NCI-H2196 (cell line): ENCODE measurements around the gene BICC1.

Experiments used
- DNase-seq: peaks from one replicate; lab custom pipeline; 2025; ENCODE audit not compliant: unreplicated experiment; lab: John Stamatoyannopoulos, UW

BICC1 gene

DNA sequence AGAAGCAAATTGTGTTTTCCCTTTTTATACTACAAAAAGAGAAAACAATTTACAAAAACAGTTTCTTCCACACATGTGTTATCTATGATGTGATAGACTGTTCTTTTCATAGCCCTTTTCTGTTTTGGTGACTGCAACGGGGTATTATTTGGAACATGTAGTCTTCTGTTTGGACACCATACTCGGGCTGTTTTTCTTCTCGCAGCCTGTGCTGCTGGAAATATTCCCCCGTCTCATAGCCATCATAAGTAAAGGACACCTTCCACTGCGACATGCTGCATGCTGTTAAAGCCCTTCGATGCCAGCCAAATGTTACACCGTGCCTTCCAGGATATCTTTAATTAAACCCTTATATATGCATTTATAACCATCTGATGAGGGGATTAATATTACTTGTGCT lies 222.4 kb downstream of the BICC1 start:
- no peak for DNase-seq

GRCh38 chr10:58740620-58741369 lies 228.1 kb downstream of the BICC1 start:
- no peak for DNase-seq

GRCh38 chr10:58741673-58742072 lies 229.0 kb downstream of the BICC1 start:
- no peak for DNase-seq

DNA sequence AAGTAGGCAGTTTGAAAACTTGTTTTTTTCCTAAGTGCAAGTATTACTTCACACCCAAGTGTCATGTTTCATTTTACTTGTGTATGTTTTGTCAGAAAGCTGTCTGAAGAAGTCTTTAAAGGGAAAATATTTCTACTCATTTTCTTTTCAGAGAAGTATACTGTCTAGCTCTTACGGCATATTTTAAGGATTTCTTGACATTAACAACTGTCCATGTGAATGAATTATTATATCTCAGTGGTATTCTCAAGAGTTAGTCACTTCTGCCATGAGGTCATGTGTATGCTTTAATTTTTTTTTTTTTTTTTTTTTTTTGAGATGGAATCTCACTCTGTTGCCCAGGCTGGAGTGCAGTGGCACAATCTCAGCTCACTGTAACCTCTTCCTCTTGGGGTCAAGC lies 229.5 kb downstream of the BICC1 start:
- DNase-seq: no peak

DNA sequence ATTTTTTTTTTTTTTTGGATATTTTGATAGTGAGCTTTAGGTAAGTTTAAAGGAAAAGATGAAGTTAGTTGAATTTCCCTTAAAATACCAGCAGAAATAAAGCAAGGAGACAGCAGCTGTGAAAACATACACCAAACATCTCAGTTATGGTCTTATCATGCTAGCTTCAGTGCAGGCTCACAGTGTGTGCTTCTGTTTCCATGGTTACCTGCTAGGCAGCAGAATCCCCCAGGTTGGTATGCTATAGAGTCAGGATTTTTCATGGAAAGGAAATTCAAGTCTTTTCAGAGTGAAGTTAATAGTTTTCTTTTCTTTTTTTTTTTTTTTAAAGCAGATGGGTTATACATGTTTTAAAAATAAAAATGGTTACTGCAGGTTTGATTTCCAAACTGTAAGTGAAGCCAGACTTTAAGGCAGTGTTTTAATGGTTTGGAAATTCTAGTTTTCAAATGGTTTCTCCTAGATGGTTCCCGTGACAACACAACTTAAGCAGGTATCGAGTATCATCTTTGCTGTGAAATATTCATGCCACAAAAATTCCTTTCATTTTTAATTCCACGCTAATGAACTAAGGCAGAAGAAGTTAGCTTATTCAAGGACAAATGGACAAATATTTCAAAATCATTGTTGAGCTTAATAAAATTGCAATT lies 230.9 kb downstream of the BICC1 start:
- no peak for DNase-seq

GRCh38 chr10:58746474-58747185 lies 234.0 kb downstream of the BICC1 start:
- DNase-seq: no peak

- no peak for DNase-seq
Observed at GRCh38 chr10:58747687-58748086, 235.0 kb downstream of the BICC1 start.

- no peak for DNase-seq
Observed at GRCh38 chr10:58752665-58753064, 240.0 kb downstream of the BICC1 start.

DNA sequence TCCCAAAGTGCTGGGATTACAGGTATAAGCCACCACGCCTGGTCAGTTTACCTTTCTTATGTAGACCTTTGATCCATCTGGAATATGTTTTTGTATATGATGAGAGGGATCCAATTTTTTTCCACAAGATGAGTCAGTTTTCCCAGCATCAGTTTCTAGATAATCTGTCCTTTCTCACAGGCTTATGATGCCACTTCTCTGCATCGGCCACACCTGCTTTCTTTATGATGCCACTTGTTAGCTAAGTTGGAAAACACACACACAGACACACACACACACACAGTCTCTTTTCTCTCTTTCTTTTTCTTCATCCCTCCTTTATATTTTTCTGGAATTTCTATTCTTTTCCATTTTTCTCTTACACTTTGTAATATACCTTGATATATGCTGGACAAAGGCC lies 240.8 kb downstream of the BICC1 start:
- DNase-seq: no peak

DNA sequence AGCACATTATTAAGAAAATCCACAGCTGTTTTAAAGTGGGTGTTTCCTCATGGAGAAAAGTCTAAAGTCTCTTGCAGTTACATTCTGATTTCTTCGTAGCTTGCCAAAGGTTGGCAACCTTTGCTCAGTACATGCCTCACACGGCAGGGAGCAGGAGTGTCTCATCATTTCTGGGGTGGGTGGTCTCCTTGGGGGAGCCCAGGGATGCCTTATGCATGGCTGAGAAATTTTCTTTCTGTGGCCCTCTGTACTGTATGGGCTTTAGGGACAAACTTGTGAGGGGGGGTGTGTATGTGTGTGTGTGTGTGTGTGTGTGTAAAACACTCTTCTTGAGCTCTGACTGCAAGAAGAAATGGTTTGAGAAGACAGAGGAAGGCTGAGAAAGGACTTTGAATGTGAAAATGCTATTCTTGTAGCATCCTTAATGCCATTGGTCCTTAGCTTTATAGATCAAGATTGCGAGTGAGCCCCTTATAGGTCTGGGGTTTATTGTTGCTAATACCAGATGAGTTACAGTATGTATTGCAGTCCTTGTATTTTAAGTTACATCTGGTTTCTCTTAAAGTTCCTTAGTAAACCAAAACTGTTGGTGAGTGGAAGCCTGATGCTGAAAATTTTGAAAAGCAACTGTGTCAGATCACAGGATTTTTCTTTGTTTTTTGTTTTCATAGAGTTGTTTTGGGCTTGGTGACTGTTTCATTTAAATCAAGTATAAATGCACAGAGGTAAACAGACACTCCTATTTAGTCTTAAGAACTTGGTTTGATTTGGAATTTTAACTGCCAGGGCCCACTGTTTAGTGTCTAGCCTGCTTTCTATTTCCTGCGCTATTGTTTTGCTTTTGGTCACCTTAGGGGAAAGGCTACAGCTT lies 242.0 kb downstream of the BICC1 start:
- DNase-seq: no peak

GRCh38 chr10:58755340-58755610 lies 242.6 kb downstream of the BICC1 start:
- DNase-seq: no peak

GRCh38 chr10:58755677-58756076 lies 243.0 kb downstream of the BICC1 start:
- DNase-seq: no peak

GRCh38 chr10:58756130-58756719 lies 243.6 kb downstream of the BICC1 start:
- no peak for DNase-seq

DNA sequence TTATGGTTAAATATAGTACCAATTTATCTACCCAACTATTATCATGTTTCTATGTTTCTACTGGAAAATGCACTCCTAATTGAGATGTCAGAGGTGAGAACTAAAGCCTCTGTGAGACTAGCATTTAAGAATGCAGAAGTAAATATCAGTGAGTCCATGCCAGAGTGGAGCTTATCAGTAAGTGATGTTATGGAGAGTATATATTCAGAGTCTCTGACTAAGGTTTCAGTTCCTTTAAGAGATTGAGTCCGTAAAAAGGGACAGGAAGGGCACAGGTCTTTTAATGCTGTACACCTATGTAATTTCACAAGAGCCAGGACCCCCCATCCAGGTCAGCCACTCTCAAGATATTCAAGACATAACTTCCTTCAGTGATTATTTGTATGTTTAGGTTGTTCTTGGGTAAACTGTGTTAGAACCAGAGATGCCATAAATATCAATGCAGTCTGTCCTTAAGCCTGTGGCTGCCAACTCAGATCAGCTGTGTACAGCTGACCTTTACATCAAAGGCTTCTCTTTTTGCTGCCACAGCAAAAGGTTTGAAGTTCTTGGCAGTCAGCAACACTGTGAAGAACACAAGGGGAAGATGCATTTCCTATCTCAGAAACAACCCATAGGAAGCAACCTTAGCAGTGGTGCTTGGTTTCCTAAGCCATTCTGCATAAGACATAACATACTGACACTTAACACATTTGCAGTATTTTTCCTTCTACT lies 244.8 kb downstream of the BICC1 start:
- no peak for DNase-seq

DNA sequence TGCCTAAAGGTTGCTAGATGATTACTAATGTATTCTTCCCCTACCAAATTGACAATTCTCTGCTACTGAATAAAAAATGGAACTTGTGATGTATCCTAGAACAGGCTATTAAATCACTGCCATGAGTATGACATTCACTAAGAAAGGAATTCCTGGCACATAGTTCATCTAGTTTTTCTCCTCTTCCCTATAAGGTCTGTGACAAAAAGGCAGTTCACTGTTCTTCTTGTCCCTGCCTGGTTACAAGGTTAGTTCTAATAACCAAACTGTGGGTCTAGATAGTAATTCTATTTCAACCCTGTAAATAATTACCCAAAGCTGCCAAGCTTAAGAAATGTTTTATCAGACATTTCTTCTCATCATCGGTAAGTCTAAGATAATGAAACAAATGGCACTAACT lies 245.6 kb downstream of the BICC1 start:
- no peak for DNase-seq

GRCh38 chr10:58764087-58764747 lies 251.5 kb downstream of the BICC1 start:
- no peak for DNase-seq

- DNase-seq: no peak
Observed at GRCh38 chr10:58765910-58766309, 253.2 kb downstream of the BICC1 start.

DNA sequence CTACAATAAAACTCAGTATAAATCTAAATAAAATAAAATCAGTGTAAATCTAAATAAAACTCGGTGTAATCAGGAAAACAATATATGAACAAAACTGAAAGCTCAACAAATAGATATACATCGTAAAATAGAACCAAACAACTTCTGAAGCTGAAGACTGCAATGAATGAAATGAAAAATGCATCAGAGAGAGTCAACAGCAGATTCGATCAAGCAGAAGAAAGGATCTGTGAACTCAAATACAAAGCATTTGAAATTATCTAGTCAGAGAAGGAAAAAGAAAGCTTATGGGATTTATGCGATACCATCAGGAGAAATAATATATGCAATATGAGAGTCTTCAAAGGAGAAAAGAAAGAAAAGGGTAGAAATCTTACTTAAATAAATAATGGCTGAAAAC lies 255.0 kb downstream of the BICC1 start:
- DNase-seq: no peak

DNA sequence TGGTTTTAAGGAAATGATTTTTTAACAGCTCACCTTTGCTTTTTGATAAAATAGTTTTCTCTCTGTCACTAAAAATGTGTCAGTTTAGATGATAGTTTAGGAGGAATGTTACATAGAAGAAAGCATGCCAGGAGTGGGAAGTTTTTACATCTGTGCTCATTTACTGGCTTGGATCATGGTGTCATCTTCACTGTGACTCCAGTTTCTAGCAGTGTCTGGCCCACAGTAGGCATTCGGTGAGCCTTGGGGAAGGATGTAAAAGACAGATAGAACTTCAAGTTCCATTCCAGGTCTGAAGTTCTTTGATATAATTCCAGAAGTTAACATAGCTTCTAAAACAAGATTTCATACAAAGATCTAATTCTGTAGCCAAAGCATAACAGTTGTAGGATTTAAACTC lies 259.2 kb downstream of the BICC1 start:
- DNase-seq: no peak

- no peak for DNase-seq
Observed at GRCh38 chr10:58772758-58773157, 260.1 kb downstream of the BICC1 start.
